Measurements from ENCODE around the gene GNG12.

The GNG12 gene

GRCh38 chr1:67683316-67683715 lies 150.0 kb downstream of the GNG12 start:
- H3K4me3 ChIP-seq (ENCODE audit: low read length), result no peak overlapping the region
- no peak for TF ChIP-seq CTCF (conservative IDR thresholded peaks at IDR 0.05; ENCODE audit: low read depth, low read length)
- no peak for DNase-seq (ENCODE audit: low read depth)

GRCh38 chr1:67682659-67683197 lies 150.5 kb downstream of the GNG12 start:
- no peak overlapping the region for H3K4me3 ChIP-seq (ENCODE audit: low read length)
- DNase-seq (ENCODE audit: low read depth), result no peak
- no peak for TF ChIP-seq CTCF (conservative IDR thresholded peaks at IDR 0.05; ENCODE audit: low read depth, low read length)

GRCh38 chr1:67680486-67680885 lies 152.8 kb downstream of the GNG12 start:
- TF ChIP-seq CTCF (conservative IDR thresholded peaks at IDR 0.05; ENCODE audit: low read depth, low read length), result no peak

GRCh38 chr1:67679691-67680090 lies 153.6 kb downstream of the GNG12 start:
- DNase-seq (ENCODE audit: low read depth), result no peak
- no peak overlapping the region for H3K4me3 ChIP-seq (ENCODE audit: low read length)
- no peak for TF ChIP-seq CTCF (conservative IDR thresholded peaks at IDR 0.05; ENCODE audit: low read depth, low read length)

More at GRCh38 chr1:67680486-67680885, 152.8 kb downstream of the GNG12 start:
- no peak overlapping the region for H3K4me3 ChIP-seq (ENCODE audit: low read length)
- DNase-seq (ENCODE audit: low read depth), result no peak

GRCh38 chr1:67677930-67678329 lies 155.3 kb downstream of the GNG12 start:
- no peak for TF ChIP-seq CTCF (conservative IDR thresholded peaks at IDR 0.05; ENCODE audit: low read depth, low read length)
- no peak overlapping the region for H3K4me3 ChIP-seq (ENCODE audit: low read length)
- no peak for DNase-seq (ENCODE audit: low read depth)

GRCh38 chr1:67677408-67677807 lies 155.9 kb downstream of the GNG12 start:
- TF ChIP-seq CTCF (conservative IDR thresholded peaks at IDR 0.05; ENCODE audit: low read depth, low read length), result no peak
- no peak for DNase-seq (ENCODE audit: low read depth)

GRCh38 chr1:67676946-67677345 lies 156.3 kb downstream of the GNG12 start:
- H3K4me3 ChIP-seq (ENCODE audit: low read length), result no peak overlapping the region
- TF ChIP-seq CTCF (conservative IDR thresholded peaks at IDR 0.05; ENCODE audit: low read depth, low read length), result no peak
- no peak for DNase-seq (ENCODE audit: low read depth)

More at GRCh38 chr1:67677408-67677807, 155.9 kb downstream of the GNG12 start:
- no peak overlapping the region for H3K4me3 ChIP-seq (ENCODE audit: low read length)

All from retinal pigment epithelial cell (primary cell).